Esophagus (tissue), 2 donors: ENCODE measurements around the gene COPG2. TPM values are rescaled to one million over a fixed set of nuclear protein-coding genes. Genes with fewer than 3 reads are reported as not detected.
A peak's percentile ranks its signal among the peaks of the same experiment; 100 is the strongest.

Source experiments
- H3K27ac ChIP-seq, 2 donors: one replicate each; pipeline ENCODE4 v1.5.1; 2013; ENCODE audit warnings: low read depth in 2 of 2, mild to moderate bottlenecking in 2 of 2, inconsistent platforms in 1 of 2, low read length in 1 of 2, moderate library complexity in 1 of 2
- H3K27me3 ChIP-seq, 2 donors: one replicate each; pipeline ENCODE4 v1.6.1; 2013; ENCODE audit warnings: low read length in 2 of 2, control low read depth in 1 of 2, mild to moderate bottlenecking in 1 of 2; ENCODE audit not compliant: insufficient read depth in 2 of 2, control insufficient read depth in 1 of 2
- H3K36me3 ChIP-seq, 2 donors: one replicate each; pipeline ENCODE4 v1.6.1; 2013; ENCODE audit warnings: low read length in 1 of 2; ENCODE audit not compliant: control insufficient read depth in 2 of 2, insufficient read depth in 2 of 2
- H3K4me1 ChIP-seq, 2 donors: one replicate each; pipeline ENCODE4 v1.6.1; 2013; ENCODE audit warnings: low read length in 1 of 2; ENCODE audit not compliant: control insufficient read depth in 2 of 2, insufficient read depth in 2 of 2
- H3K4me3 ChIP-seq, 2 donors: one replicate each; pipeline ENCODE4 v1.5.1; 2013; ENCODE audit warnings: low read length in 2 of 2, mild to moderate bottlenecking in 2 of 2, low read depth in 1 of 2, moderate library complexity in 1 of 2
- H3K9me3 ChIP-seq, 2 donors: one replicate each; pipeline ENCODE4 v1.6.1; 2013; ENCODE audit warnings: mild to moderate bottlenecking in 2 of 2, low read depth in 1 of 2, low read length in 1 of 2, moderate library complexity in 1 of 2; ENCODE audit not compliant: control insufficient read depth in 2 of 2, insufficient read depth in 1 of 2
- WGBS, 2 donors: extraction: QIAGEN DNeasy Blood & Tissue Kit; methylation state at CpG; one replicate each; pipeline ENCODE4 v1.1.7; 2013; 5-methylcytosine and 5-hydroxymethylcytosine counted together
- polyA plus RNA-seq, 2 donors: library from polyadenylated mRNA; stranded (reverse); fragments of 200-250 nt; gene quantifications; one replicate each; pipeline ENCODE4 v1.2.3, GENCODE V29; 2013
- donor health status: healthy with polysubstance abuse.
- donor health status: Bipolar disorder and iron deficiency.

The COPG2 gene
- polyA plus RNA-seq, 2 donors, result 6.6 to 14.2 TPM

DNA sequence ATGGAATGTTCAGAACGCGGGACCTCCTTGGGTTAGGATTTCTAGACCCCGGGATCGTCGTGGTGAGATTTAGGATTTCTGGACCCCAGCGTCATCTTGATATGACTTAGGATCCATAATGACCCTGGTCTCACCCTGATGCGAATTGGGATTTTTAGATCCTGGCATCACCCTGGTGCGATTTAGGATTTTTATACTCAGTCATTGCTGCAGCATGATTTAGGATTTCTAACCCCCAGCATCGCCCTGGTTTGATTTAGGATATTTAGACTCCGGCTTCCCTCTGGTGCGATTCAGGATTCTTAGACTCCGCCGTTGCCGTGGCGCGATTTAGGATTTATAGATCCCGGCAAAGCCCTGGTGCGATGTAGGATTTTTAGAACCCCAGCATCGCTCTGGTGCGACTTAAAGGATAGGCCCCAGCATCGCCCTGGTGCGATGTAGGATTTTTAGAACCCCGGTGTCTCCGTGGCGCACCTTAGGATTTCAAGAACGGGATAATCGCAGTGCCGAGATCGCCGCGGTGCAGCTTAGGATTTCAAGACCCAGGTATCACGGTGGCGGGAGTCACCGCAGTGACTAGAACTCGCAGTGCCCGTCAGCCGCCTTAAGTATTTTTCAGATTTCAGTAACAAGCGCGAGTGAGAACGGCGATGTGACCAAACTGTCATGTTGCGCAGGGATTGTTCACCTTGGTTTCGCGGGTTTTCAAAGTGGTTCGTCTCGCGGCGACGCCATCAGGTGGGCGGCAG is 175.8 kb downstream of the COPG2 start:
- peak overlapping the region; percentile 21 to 44 for H3K4me3 ChIP-seq
- 53 to 55% methylated on average over 50 of the region's 50 CpGs for WGBS, 2 donors
- H3K36me3 ChIP-seq, result no peaks in the 10 kb centered on the region
- no peaks in the 10 kb centered on the region for H3K27me3 ChIP-seq
- H3K27ac ChIP-seq, result no peak overlapping the region
- peaks cover 0 to 3% of the 10 kb centered on the region in 2 donors for H3K9me3 ChIP-seq
- H3K4me1 ChIP-seq, result peaks cover 4 to 5% of the 10 kb centered on the region in 2 donors

DNA sequence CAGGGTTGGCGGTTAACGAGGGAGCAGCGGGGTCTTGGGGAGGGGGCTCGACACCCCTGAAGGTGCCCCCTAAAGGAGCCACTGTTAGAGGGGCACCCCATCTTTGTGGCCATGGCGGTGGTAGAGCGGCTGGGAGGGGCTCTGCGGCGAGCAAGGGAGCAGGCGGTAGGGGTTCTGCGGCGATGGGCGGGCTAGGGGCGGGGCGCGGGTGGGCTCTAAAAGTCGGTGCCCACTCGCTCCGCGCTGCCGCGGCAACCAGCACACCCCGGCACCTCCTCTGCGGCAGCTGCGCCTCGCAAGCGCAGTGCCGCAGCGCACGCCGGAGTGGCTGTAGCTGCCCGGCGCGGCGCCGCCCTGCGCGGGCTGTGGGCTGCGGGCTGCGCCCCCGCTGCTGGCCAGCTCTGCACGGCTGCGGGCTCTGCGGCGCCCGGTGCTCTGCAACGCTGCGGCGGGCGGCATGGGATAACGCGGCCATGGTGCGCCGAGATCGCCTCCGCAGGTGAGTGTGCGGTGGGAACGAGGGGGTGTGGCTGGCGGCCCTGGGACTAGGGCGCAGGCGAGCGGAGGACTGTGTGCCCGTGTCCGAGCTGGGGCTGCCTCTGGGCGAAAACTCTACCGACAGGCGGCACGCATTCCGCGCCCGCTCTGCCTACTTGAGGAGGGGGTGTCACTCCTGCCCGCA is 176.6 kb downstream of the COPG2 start, which contains the start of gene MEST:
MEST (plus strand) TSS at position 245 of the 682 bp plus-strand sequence; CDS start at position 474, 229 bp downstream.
- H3K27me3 ChIP-seq, result no peaks in the 10 kb centered on the region
- no peaks in the 10 kb centered on the region for H3K36me3 ChIP-seq

DNA sequence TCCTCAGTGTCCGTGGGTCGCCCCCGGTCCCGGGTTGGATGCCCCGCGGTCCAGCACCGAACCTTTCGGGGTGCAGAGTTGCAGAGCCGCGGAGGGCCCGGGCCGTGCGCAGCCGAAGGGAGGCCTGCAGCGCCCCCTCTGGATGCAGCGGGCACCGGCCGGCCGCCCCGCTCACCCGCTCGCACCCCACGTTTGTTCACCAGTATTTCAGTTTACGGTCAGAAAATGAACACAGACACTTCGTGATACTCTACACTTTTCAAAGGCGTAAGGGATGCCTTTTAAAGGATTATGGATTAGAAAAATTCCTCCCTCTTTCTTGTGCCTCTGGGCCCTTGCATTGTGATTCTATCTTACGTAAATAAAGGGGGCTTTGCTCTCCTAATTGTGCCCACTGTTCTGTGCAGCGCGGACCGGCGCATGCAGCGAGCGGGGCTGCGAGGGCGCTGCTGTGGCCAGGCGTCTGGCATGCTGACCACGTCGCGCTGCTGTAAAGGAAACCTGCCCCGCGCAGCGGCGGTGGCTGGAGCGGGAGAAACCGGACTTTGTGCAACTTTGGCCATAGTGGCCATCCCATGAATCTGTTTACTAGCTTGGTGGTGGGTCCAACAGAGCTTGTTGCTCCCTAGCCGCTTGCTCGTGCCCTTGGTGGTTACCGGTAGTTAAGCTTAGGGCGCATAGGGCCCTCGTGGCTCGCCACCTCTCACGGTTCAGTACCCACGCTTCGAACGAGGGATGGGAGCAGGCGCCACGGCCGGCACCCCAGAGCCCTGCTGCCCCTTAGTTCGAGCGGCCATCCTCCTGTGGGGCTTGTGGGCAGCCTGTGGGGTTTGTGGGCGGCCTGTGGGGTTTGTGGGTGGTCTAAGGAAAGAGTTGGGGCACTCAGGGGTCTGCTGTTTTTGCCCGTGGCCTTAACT is 177.4 kb downstream of the COPG2 start:
- Histone ChIP-seq H3K4me1 (peaks cover 5 to 6% of the 10 kb centered on the region in 2 donors), H3K4me3 (peak overlapping the region; percentile 19 to 33), H3K27me3 (no peaks in the 10 kb centered on the region), H3K27ac (no peak overlapping the region), H3K9me3 (peaks cover 0 to 3% of the 10 kb centered on the region in 2 donors), H3K36me3 (no peaks in the 10 kb centered on the region)
- 50 to 58% methylated on average over 62 of the region's 62 CpGs for WGBS, 2 donors

More for the DNA sequence above, 176.6 kb downstream of the COPG2 start, which contains the start of gene MEST:
- peak within 1 kb of the TSS; percentile 21 to 44 for H3K4me3 ChIP-seq
- WGBS, 2 donors, result 55% methylated on average over 51 to 71 of the region's 71 CpGs
- peaks cover 4 to 5% of the 10 kb centered on the region in 2 donors for H3K4me1 ChIP-seq
- no peak within 1 kb of the TSS for H3K27ac ChIP-seq
- peaks cover 0 to 3% of the 10 kb centered on the region in 2 donors for H3K9me3 ChIP-seq

DNA sequence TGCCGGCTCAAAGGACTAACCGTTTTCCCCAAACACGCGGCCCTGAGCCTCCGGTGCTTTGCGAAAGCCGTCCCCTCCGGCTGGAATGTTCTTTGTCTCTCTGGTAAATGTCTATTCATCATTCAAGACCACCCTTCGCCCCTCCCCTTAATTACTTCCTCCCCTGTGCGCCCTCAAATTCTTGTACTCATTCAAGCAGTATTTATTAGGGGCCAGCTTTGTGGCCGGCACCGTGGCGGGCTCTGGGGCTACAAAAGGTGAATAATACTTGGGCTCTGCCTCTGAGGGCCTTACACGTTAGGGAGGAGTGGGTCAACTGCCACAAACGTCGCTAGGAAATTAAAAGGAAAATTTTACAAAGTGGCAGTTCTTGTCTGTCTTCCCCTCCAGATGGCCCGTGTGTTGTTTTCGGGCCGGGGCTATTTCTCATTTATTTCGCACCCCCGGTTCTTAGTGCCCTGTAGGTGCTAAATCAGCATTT is 178.2 kb downstream of the COPG2 start:
- Histone ChIP-seq H3K4me1 (peaks cover 5 to 8% of the 10 kb centered on the region in 2 donors), H3K36me3 (no peaks in the 10 kb centered on the region), H3K27me3 (no peaks in the 10 kb centered on the region), H3K9me3 (peaks cover 0 to 3% of the 10 kb centered on the region in 2 donors), H3K4me3 (no peak overlapping the region), H3K27ac (no peak overlapping the region)
- WGBS, 2 donors, result 78 to 79% methylated on average over 21 of the region's 21 CpGs

DNA sequence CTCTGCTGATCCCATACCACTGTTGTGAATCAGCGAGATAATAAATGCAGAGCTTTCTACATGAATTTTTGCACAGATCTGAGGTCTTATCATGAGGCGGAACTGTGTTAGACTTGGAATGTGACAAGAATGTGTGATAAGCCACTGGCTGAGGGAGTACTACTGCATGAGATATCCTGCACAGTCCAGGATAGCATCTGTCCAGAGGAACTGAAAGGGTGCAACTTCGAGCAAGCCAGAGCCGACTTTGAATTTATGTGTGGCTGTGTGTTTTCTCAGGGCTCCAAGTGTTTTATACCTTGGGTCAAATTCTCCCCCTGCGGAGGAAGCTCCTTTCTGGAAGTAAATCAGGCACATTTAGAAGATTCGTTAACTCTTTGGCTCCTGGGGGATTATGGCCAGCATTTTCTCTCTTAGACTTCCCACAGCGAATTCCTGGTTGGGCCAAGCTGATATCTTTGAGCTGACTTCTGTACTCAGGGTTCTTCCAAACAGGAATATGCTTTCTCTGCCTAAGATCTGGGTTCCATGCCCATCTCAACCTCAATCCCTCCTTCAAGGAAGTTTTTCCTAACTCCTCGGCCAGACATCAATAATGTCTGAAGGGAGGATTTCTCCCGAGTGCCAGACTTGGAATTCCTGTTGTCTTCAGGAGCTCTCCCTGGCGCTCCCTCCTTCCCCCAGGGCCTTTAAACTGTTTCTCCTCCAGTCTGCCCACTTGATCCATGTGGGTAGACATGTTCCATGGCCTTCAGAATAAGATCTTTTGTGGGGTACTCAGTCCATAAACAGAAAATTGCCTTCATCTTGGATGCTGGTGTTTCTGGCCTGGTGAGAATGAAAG is 179.2 kb downstream of the COPG2 start:
- no peak overlapping the region for H3K27ac ChIP-seq
- H3K36me3 ChIP-seq, result no peaks in the 10 kb centered on the region
- WGBS, 2 donors, result 76 to 80% methylated on average over 10 of the region's 10 CpGs
- H3K4me1 ChIP-seq, result peaks cover 5 to 8% of the 10 kb centered on the region in 2 donors
- no peak overlapping the region for H3K4me3 ChIP-seq
- no peaks in the 10 kb centered on the region for H3K27me3 ChIP-seq
- peaks cover 0 to 3% of the 10 kb centered on the region in 2 donors for H3K9me3 ChIP-seq

DNA sequence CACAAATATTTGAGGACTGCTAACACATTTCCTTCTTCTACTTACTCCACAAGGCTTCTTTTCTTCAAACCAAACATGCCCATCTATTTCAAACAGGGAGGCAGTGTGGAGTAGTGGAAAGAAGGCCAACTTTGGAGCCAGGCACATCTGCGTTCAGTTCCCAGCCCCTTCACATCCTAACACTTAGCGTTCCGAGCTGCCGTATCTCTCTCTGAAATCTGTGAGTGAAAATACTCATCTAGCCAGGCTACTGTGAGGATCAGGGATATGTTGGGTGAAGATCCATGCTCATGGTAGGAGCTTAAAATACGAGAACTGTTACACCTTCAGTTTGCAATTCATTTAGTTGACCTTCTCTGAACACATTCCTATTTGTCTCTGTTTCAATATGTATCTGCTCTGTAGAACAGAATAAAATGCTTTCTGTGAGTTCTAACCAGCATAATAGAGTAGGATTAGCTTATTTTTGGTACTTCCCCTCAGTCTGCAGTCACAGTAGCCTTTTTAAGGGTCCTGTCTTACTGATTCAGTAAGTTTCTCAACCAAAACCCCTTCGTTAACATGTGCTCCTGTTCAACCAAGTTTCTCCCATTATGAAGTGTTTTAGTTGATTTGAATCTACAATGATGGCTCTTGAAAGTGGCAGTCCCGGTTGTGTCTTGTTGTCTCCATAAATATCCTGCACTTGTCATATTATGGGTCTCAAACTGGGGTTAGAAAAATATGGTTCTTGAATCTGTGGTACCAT is 180.0 kb downstream of the COPG2 start:
- 84 to 86% methylated on average over 7 of the region's 7 CpGs for WGBS, 2 donors
- H3K36me3 ChIP-seq, result no peaks in the 10 kb centered on the region
- H3K9me3 ChIP-seq, result peaks cover 0 to 3% of the 10 kb centered on the region in 2 donors
- H3K27ac ChIP-seq, result no peak overlapping the region
- no peaks in the 10 kb centered on the region for H3K27me3 ChIP-seq
- H3K4me3 ChIP-seq, result no peak overlapping the region
- peaks cover 5 to 8% of the 10 kb centered on the region in 2 donors for H3K4me1 ChIP-seq

DNA sequence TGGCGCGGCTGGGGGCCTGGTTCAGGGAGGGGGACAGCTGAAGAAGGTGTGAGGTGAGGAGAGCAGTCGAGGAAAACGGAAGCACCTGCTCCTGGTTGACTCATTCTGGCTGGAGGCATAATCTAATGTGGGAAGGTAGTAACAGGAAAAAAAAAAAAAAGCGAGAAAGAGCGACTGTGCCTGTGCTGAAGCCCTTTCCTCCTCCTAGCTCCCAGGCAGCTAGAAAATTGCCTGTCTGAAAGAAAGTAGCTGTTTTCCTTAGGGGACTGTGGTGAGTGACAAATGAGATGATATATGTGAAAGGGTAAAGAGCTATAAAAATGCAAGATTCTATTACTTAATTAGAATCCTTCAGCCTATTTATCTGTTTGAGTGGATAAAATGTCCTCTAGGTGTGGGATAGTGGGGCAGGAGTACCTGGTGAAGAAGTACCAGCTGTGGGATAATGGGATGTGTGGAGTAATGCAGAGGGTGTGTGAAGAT is 181.6 kb downstream of the COPG2 start:
- H3K4me1 ChIP-seq, result peaks cover 4 to 5% of the 10 kb centered on the region in 2 donors
- peaks cover 0 to under 1% of the 10 kb centered on the region in 2 donors for H3K9me3 ChIP-seq
- H3K27me3 ChIP-seq, result no peaks in the 10 kb centered on the region
- peak overlapping the region; percentile 54 to 56 for H3K4me3 ChIP-seq
- H3K36me3 ChIP-seq, result no peaks in the 10 kb centered on the region
- 27 to 32% methylated on average over 6 of the region's 6 CpGs for WGBS, 2 donors
- peak overlapping the region in 1 of 2 donors; percentile 18 for H3K27ac ChIP-seq
